Loucy (cell line): ENCODE data around the gene KXD1.

Source experiments
- H2AFZ ChIP-seq: fragments of 200-600 bp; sonication (generic); 2 replicates; pipeline ENCODE4 v1.6.0; 2016; ENCODE audit warnings: antibody characterized with exemption, mild to moderate bottlenecking, low read length, moderate library complexity
- H3F3A ChIP-seq: fragments of 200-600 bp; 2 replicates; pipeline ENCODE4 v1.6.0; 2016; ENCODE audit warnings: antibody characterized with exemption, low read depth, mild to moderate bottlenecking
- H3K27me3 ChIP-seq: fragments of 200-600 bp; sonication (generic); 2 replicates; pipeline ENCODE4 v1.6.1; 2014; ENCODE audit warnings: low read length, mild to moderate bottlenecking; ENCODE audit not compliant: insufficient read depth, poor library complexity, severe bottlenecking
- H3K36me3 ChIP-seq: fragments of 200-600 bp; sonication (generic); 2 replicates; pipeline ENCODE4 v1.6.1; 2016; ENCODE audit warnings: low read length; ENCODE audit not compliant: insufficient read depth
- H3K4me1 ChIP-seq: fragments of 200-600 bp; sonication (generic); 2 replicates; pipeline ENCODE4 v1.5.1; 2014; ENCODE audit warnings: low read length, mild to moderate bottlenecking; ENCODE audit not compliant: insufficient read depth, poor library complexity, severe bottlenecking
- H3K4me2 ChIP-seq: fragments of 200-600 bp; sonication (generic); 2 replicates; pipeline ENCODE4 v1.6.0; 2014; ENCODE audit warnings: antibody characterized with exemption, low read length, low read depth, mild to moderate bottlenecking; ENCODE audit not compliant: poor library complexity, severe bottlenecking
- H3K4me3 ChIP-seq: fragments of 200-600 bp; sonication (generic); 2 replicates; pipeline ENCODE4 v1.5.1; 2014; ENCODE audit warnings: low read length, mild to moderate bottlenecking, mixed read lengths; ENCODE audit not compliant: poor library complexity, severe bottlenecking
- H3K79me2 ChIP-seq: fragments of 200-600 bp; sonication (generic); 2 replicates; pipeline ENCODE4 v1.6.1; 2014; ENCODE audit warnings: low read length; ENCODE audit not compliant: insufficient read depth
- H3K9ac ChIP-seq: fragments of 200-600 bp; sonication (generic); 2 replicates; pipeline ENCODE4 v1.6.0; 2014; ENCODE audit warnings: mild to moderate bottlenecking, low read depth, low read length, moderate library complexity; ENCODE audit not compliant: poor library complexity, severe bottlenecking
- H3K9me2 ChIP-seq: fragments of 200-600 bp; sonication (generic); replicated peaks from 2 replicates; pipeline ENCODE4 v1.6.1; 2016; ENCODE audit warnings: low read depth, low read length, mixed read lengths
- H3K9me3 ChIP-seq: fragments of 200-600 bp; sonication (generic); 2 replicates; pipeline ENCODE4 v1.6.1; 2014; ENCODE audit warnings: mild to moderate bottlenecking, antibody characterized with exemption, low read length, low read depth; ENCODE audit not compliant: insufficient read depth
- H4K20me1 ChIP-seq: fragments of 200-600 bp; sonication (generic); 2 replicates; pipeline ENCODE4 v1.6.0; 2014; ENCODE audit warnings: antibody characterized with exemption, low read length, mild to moderate bottlenecking; ENCODE audit not compliant: insufficient read depth, poor library complexity, severe bottlenecking
- EZH2phosphoT487 ChIP-seq: fragments of 200-600 bp; IDR thresholded peaks from 2 replicates; pipeline ENCODE4 v1.6.1; 2018; ENCODE audit warnings: antibody characterized with exemption, mild to moderate bottlenecking, moderate library complexity, borderline replicate concordance
- TF ChIP-seq, protein P1 (sequence below): fragments of 200-600 bp; sonication (generic); conservative IDR thresholded peaks from 2 replicates; pipeline ENCODE4 v1.5.1; 2014; ENCODE audit warnings: mild to moderate bottlenecking, antibody characterized with exemption, low read length

The KXD1 gene

GRCh38 chr19:18541992-18542940 is 15.4 kb upstream of the KXD1 start:
- Histone ChIP-seq H3K9ac (peak overlapping the region; percentile 87), H3F3A (no peaks in the 10 kb centered on the region), H3K36me3 (peaks cover 4% of the 10 kb centered on the region; the same call in 1 of the 2 replicates), H3K4me1 (peaks cover 20% of the 10 kb centered on the region), H3K9me3 (no peaks in the 10 kb centered on the region), H2AFZ (no peak overlapping the region), H3K79me2 (peaks cover 19% of the 10 kb centered on the region), H3K27me3 (no peaks in the 10 kb centered on the region), H3K4me3 (peak overlapping the region; percentile 97), H3K9me2 (no peaks in the 10 kb centered on the region), H4K20me1 (peaks cover 10% of the 10 kb centered on the region), H3K4me2 (peak overlapping the region; percentile 100)
- TF ChIP-seq, protein P1, sequence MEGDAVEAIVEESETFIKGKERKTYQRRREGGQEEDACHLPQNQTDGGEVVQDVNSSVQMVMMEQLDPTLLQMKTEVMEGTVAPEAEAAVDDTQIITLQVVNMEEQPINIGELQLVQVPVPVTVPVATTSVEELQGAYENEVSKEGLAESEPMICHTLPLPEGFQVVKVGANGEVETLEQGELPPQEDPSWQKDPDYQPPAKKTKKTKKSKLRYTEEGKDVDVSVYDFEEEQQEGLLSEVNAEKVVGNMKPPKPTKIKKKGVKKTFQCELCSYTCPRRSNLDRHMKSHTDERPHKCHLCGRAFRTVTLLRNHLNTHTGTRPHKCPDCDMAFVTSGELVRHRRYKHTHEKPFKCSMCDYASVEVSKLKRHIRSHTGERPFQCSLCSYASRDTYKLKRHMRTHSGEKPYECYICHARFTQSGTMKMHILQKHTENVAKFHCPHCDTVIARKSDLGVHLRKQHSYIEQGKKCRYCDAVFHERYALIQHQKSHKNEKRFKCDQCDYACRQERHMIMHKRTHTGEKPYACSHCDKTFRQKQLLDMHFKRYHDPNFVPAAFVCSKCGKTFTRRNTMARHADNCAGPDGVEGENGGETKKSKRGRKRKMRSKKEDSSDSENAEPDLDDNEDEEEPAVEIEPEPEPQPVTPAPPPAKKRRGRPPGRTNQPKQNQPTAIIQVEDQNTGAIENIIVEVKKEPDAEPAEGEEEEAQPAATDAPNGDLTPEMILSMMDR, result no peak
- no peak for TF ChIP-seq EZH2phosphoT487

DNA sequence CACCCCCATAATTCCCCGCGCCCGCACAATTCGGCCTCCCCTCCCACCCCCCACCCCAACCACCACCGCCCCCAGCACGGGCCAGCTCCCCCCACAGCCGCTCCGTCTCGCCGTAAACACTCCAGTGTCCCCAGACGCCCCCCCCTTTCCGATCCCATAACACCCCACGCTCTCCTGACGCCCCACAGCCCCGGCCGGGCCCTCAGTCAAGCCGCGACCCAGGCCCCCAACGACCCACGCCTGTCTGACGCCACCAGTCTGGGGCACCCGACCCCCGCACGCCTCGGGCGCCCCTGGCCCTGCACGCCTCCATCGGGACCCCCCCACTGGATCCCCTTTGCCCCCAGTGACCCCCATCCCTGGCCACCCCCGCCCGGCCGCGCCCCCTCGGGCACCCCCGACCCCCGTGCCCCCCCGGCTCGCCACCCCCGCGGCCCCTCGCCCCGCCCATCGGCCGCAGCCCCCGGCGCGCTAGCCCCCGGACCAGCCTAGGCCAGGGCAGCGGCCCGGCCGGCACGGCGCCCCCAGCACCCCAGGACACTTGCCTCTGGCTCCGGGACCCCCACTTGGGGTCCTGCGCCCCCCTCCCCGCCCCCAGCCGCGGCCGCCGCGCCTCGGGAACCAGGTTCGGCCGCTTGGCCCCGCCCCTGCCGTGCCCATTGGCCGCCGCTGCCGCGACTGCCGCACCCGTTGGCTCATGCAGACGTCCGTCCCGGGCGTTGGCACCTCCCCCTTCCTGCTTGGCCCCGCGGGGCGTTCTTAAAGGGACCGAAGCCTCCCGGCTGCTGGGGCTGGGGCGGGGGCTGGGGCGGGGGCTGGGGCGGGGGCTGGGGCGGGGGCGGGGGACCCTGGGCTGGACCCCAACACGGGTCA is 14.5 kb upstream of the KXD1 start, which contains the start of gene FKBP8:
Gene FKBP8, minus strand, starts transcription at position 633 of the 873 bp plus-strand sequence. CDS start 1,603 bp downstream, outside the sequence.
- TF ChIP-seq, protein P1, result no peak
- TF ChIP-seq EZH2phosphoT487, result no peak

DNA sequence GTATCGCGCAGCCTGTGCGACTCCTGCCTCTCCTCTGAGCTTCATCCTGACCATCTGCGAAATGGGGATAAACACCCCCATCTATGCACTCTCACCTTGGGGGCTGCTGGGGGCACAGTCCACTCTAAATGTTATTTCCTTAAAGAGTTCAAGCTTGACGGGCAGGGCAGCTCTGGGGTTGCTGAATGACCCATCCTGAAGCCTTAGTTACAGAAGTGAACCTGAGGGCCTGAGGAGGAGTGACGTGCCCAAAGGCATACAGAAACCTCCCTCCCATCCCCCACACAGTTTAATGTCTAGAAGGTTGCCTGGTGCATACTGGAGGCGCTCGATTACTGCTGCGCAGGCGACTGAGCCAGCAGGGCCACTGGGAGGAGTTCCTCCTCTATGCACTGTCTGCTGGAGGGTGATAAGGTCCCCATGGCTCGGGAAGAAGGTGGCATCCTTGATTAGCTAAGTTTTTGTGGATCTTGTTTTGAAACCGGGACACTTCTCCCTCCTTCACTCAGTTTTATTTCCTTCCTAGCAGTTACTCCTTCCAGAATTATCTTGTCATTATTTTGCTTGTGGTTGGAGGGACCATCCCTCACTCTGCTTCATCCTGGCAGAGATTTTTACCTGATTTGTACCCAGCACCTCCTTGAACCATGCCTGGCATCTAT is 13.7 kb upstream of the KXD1 start:
- H3K36me3 ChIP-seq, result peaks cover 4% of the 10 kb centered on the region; the same call in 1 of the 2 replicates
- no peaks in the 10 kb centered on the region for H3F3A ChIP-seq
- H3K4me3 ChIP-seq, result peak overlapping the region; percentile 73
- H3K27me3 ChIP-seq, result no peaks in the 10 kb centered on the region
- peaks cover 10% of the 10 kb centered on the region for H4K20me1 ChIP-seq
- no peaks in the 10 kb centered on the region for H3K9me3 ChIP-seq
- H3K4me1 ChIP-seq, result peaks cover 20% of the 10 kb centered on the region
- peak overlapping the region; percentile 55 for H3K9ac ChIP-seq
- H3K4me2 ChIP-seq, result peak overlapping the region; percentile 80
- peaks cover 19% of the 10 kb centered on the region for H3K79me2 ChIP-seq
- H3K9me2 ChIP-seq, result no peaks in the 10 kb centered on the region
- peak overlapping the region; percentile 88 for H2AFZ ChIP-seq
- TF ChIP-seq, protein P1, result no peak; the same call in 1 of the 2 replicates
- no peak for TF ChIP-seq EZH2phosphoT487

More for the DNA sequence above, 14.5 kb upstream of the KXD1 start, which contains the start of gene FKBP8:
- Histone ChIP-seq H3K4me2 (peak within 1 kb of the TSS; percentile 100), H4K20me1 (peaks cover 10% of the 10 kb centered on the region), H3K9me2 (no peaks in the 10 kb centered on the region), H2AFZ (peak within 1 kb of the TSS; percentile 88), H3F3A (no peaks in the 10 kb centered on the region), H3K36me3 (peaks cover 4% of the 10 kb centered on the region; the same call in 1 of the 2 replicates), H3K79me2 (peaks cover 19% of the 10 kb centered on the region), H3K9ac (peak within 1 kb of the TSS; percentile 87), H3K4me3 (peak within 1 kb of the TSS; percentile 97), H3K9me3 (no peaks in the 10 kb centered on the region), H3K27me3 (no peaks in the 10 kb centered on the region), H3K4me1 (peaks cover 20% of the 10 kb centered on the region)
